Activated CD4-positive, alpha-beta memory T cell treated with anti-CD3 and anti-CD28 coated beads, Interleukin-2, amount 10 ng/mL, durations not matched to agents 7 days and 5 days (primary cell): ENCODE measurements around the gene RIN1. TPM values are rescaled to one million over a fixed set of nuclear protein-coding genes. Genes with fewer than 3 reads are reported as not detected.
A peak's percentile ranks its signal among the peaks of the same experiment; 100 is the strongest.
"Not testable (repeated sequence)": the region's sequence is repeated elsewhere in the genome, so short reads cannot be mapped to it uniquely, and the experiment has no call there.

Source experiments
- CTCF ChIA-PET: fragments of 350-600 bp; sonication (Branson Sonifier 250); formaldehyde crosslinking; loops from one replicate; lab custom pipeline; 2021; ENCODE audit warnings: antibody characterized with exemption, inconsistent platforms; lab: Charles Lee
- POLR2A ChIA-PET: fragments of 350-600 bp; sonication (Branson Sonifier 250); formaldehyde crosslinking; loops from one replicate; lab custom pipeline; 2021; ENCODE audit warnings: antibody characterized with exemption; lab: Charles Lee
- DNase-seq: peaks from one replicate; pipeline ENCODE4 v3.0.0-alpha.2; 2020
- H3K27ac Mint-ChIP-seq: one replicate; pipeline ENCODE4 v1.8.0; 2021; ENCODE audit warnings: mild to moderate bottlenecking, mixed read lengths
- H3K27me3 Mint-ChIP-seq: one replicate; pipeline ENCODE4 v1.8.0; 2021; ENCODE audit warnings: mixed read lengths
- H3K36me3 Mint-ChIP-seq: one replicate; pipeline ENCODE4 v1.8.0; 2021; ENCODE audit warnings: low read depth, mixed read lengths
- H3K4me1 Mint-ChIP-seq: one replicate; pipeline ENCODE4 v1.8.0; 2021; ENCODE audit warnings: mixed read lengths
- H3K4me3 Mint-ChIP-seq: one replicate; pipeline ENCODE4 v1.8.0; 2021; ENCODE audit warnings: mild to moderate bottlenecking, mixed read lengths
- H3K9me3 Mint-ChIP-seq: one replicate; pipeline ENCODE4 v1.8.0; 2021; ENCODE audit warnings: mixed read lengths
- total RNA-seq, 2 experiments: library from RNA; stranded (reverse); gene quantifications; one replicate each; pipeline ENCODE4 v1.2.3, GENCODE V29; 2021

The RIN1 gene
- total RNA-seq, 2 experiments from 2014 or later, result 0.43 to 0.73 TPM

- H3K4me3 Mint-ChIP-seq, result no peak overlapping the region
- no peaks in the 10 kb centered on the region for H3K36me3 Mint-ChIP-seq
- DNase-seq, result no peak
- POLR2A ChIA-PET, result no interaction called here
- no peaks in the 10 kb centered on the region for H3K9me3 Mint-ChIP-seq
- CTCF ChIA-PET, result interaction anchor here (1.3 to 5.6 kb wide), 2 partner anchors 18 to 54 kb away, joined by 4 to 35 read pairs; no protein-coding TSS in a partner anchor
- no peaks in the 10 kb centered on the region for H3K27me3 Mint-ChIP-seq
- no peak overlapping the region for H3K27ac Mint-ChIP-seq
- peaks cover 11% of the 10 kb centered on the region for H3K4me1 Mint-ChIP-seq
These were observed 30.7 kb upstream of the RIN1 start for GRCh38 chr11:66366844-66367477.

GRCh38 chr11:66365711-66366619, 29.7 kb upstream of the RIN1 start:
- Mint-ChIP-seq H3K4me1 (peaks cover 10% of the 10 kb centered on the region), H3K9me3 (no peaks in the 10 kb centered on the region), H3K27me3 (no peaks in the 10 kb centered on the region), H3K4me3 (no peak overlapping the region), H3K36me3 (no peaks in the 10 kb centered on the region), H3K27ac (no peak overlapping the region)
- no peak for DNase-seq
- CTCF ChIA-PET, result interaction anchor here (0.6 to 5.6 kb wide), 5 partner anchors 8 to 53 kb away, joined by 3 to 35 read pairs (median 4); partner anchors contain the start of gene B4GAT1
- POLR2A ChIA-PET, result interaction anchor here (0.8 kb wide), 1 partner anchor 28 kb away, joined by 3 read pairs; no protein-coding TSS in a partner anchor

- DNase-seq, result no peak
- Mint-ChIP-seq H3K27ac (no peak overlapping the region), H3K4me1 (peaks cover 5% of the 10 kb centered on the region), H3K36me3 (no peaks in the 10 kb centered on the region), H3K27me3 (no peaks in the 10 kb centered on the region), H3K4me3 (no peak overlapping the region), H3K9me3 (no peaks in the 10 kb centered on the region)
- ChIA-PET POLR2A (interaction anchor here (0.8 kb wide), 1 partner anchor 27 kb away, joined by 3 read pairs; no protein-coding TSS in a partner anchor), CTCF (interaction anchor here (0.6 to 5.6 kb wide), 4 partner anchors 9 to 24 kb away, joined by 3 to 35 read pairs (median 9); partner anchors contain the start of gene B4GAT1)
These were observed 28.9 kb upstream of the RIN1 start for GRCh38 chr11:66365166-66365565.

GRCh38 chr11:66363805-66364535, 27.7 kb upstream of the RIN1 start:
- H3K27me3 Mint-ChIP-seq, result no peaks in the 10 kb centered on the region
- ChIA-PET CTCF (interaction anchor here (0.7 to 5.6 kb wide), 9 partner anchors 9 to 711 kb away, joined by 3 to 35 read pairs (median 6); partner anchors contain the start of genes RIN1 and SLC29A2), POLR2A (interaction anchor here (0.8 to 1.7 kb wide), 2 partner anchors 8 to 9 kb away, joined by 3 to 7 read pairs; partner anchors contain the start of gene SLC29A2)
- peak; percentile 76 for DNase-seq
- no peaks in the 10 kb centered on the region for H3K36me3 Mint-ChIP-seq
- H3K4me3 Mint-ChIP-seq, result no peak overlapping the region
- no peaks in the 10 kb centered on the region for H3K4me1 Mint-ChIP-seq
- no peak overlapping the region for H3K27ac Mint-ChIP-seq
- no peaks in the 10 kb centered on the region for H3K9me3 Mint-ChIP-seq

- no peak for DNase-seq
- H3K27me3 Mint-ChIP-seq, result no peaks in the 10 kb centered on the region
- no peaks in the 10 kb centered on the region for H3K4me1 Mint-ChIP-seq
- POLR2A ChIA-PET, result interaction anchor here (1.0 to 1.7 kb wide), 2 partner anchors 8 to 9 kb away, joined by 3 to 7 read pairs; no protein-coding TSS in a partner anchor
- CTCF ChIA-PET, result interaction anchor here (1.2 to 5.6 kb wide), 7 partner anchors 9 to 28 kb away, joined by 4 to 35 read pairs (median 7); partner anchors contain the start of genes RIN1 and SLC29A2
- no peaks in the 10 kb centered on the region for H3K9me3 Mint-ChIP-seq
- H3K4me3 Mint-ChIP-seq, result no peak overlapping the region
- H3K27ac Mint-ChIP-seq, result no peak overlapping the region
- H3K36me3 Mint-ChIP-seq, result no peaks in the 10 kb centered on the region
These were observed 27.0 kb upstream of the RIN1 start for GRCh38 chr11:66363187-66363601.

GRCh38 chr11:66362481-66363147, 26.4 kb upstream of the RIN1 start:
- Mint-ChIP-seq H3K27ac (no peak overlapping the region), H3K9me3 (no peaks in the 10 kb centered on the region), H3K36me3 (no peaks in the 10 kb centered on the region), H3K4me1 (no peaks in the 10 kb centered on the region), H3K27me3 (no peaks in the 10 kb centered on the region), H3K4me3 (no peak overlapping the region)
- CTCF ChIA-PET, result interaction anchor here (1.0 to 5.6 kb wide), 6 partner anchors 10 to 27 kb away, joined by 4 to 35 read pairs (median 6); partner anchors contain the start of gene RIN1
- POLR2A ChIA-PET, result interaction anchor here (1.0 to 1.7 kb wide), 2 partner anchors 8 to 10 kb away, joined by 3 to 7 read pairs; no protein-coding TSS in a partner anchor
- DNase-seq, result no peak

- ChIA-PET POLR2A (interaction anchor here (0.5 to 0.6 kb wide), 2 partner anchors 13 to 35 kb away, joined by 3 read pairs; no protein-coding TSS in a partner anchor), CTCF (interaction anchor here (1.0 to 2.1 kb wide), 3 partner anchors 11 to 28 kb away, joined by 3 to 7 read pairs (median 4); no protein-coding TSS in a partner anchor)
These were observed 25.3 kb upstream of the RIN1 start for GRCh38 chr11:66361502-66361941.

GRCh38 chr11:66360406-66361073, 24.3 kb upstream of the RIN1 start:
- Mint-ChIP-seq H3K27ac (no peak overlapping the region), H3K4me3 (no peak overlapping the region), H3K4me1 (no peaks in the 10 kb centered on the region), H3K36me3 (no peaks in the 10 kb centered on the region), H3K27me3 (no peaks in the 10 kb centered on the region), H3K9me3 (no peaks in the 10 kb centered on the region)
- POLR2A ChIA-PET, result no interaction called here
- CTCF ChIA-PET, result interaction anchor here (1.1 to 2.1 kb wide), 3 partner anchors 24 to 29 kb away, joined by 3 to 7 read pairs (median 3); no protein-coding TSS in a partner anchor
- no peak for DNase-seq

More at GRCh38 chr11:66361502-66361941, 25.3 kb upstream of the RIN1 start:
- no peaks in the 10 kb centered on the region for H3K9me3 Mint-ChIP-seq
- H3K27me3 Mint-ChIP-seq, result no peaks in the 10 kb centered on the region
- DNase-seq, result no peak
- H3K4me3 Mint-ChIP-seq, result no peak overlapping the region
- H3K27ac Mint-ChIP-seq, result no peak overlapping the region
- H3K36me3 Mint-ChIP-seq, result no peaks in the 10 kb centered on the region
- H3K4me1 Mint-ChIP-seq, result no peaks in the 10 kb centered on the region

GRCh38 chr11:66359662-66360087, 23.4 kb upstream of the RIN1 start:
- Mint-ChIP-seq H3K27ac (no peak overlapping the region), H3K9me3 (no peaks in the 10 kb centered on the region), H3K36me3 (no peaks in the 10 kb centered on the region), H3K4me3 (no peak overlapping the region), H3K27me3 (no peaks in the 10 kb centered on the region), H3K4me1 (no peaks in the 10 kb centered on the region)
- no peak for DNase-seq
- POLR2A ChIA-PET, result no interaction called here
- CTCF ChIA-PET, result no interaction called here

GRCh38 chr11:66350560-66351235, 14.5 kb upstream of the RIN1 start:
- H3K27me3 Mint-ChIP-seq, H3K9me3 Mint-ChIP-seq, DNase-seq, H3K36me3 Mint-ChIP-seq, H3K4me3 Mint-ChIP-seq, POLR2A ChIA-PET, H3K27ac Mint-ChIP-seq: not testable (repeated sequence)
- CTCF ChIA-PET, result interaction anchor here (1.0 to 1.6 kb wide), 3 partner anchors 13 to 39 kb away, joined by 4 to 7 read pairs (median 4); no protein-coding TSS in a partner anchor
- H3K4me1 Mint-ChIP-seq, result peaks cover 19% of the 10 kb centered on the region

- Mint-ChIP-seq H3K4me1 (peaks cover 34% of the 10 kb centered on the region), H3K27ac (peak overlapping the region; percentile 34), H3K4me3 (peak overlapping the region; percentile 11), H3K9me3 (no peaks in the 10 kb centered on the region), H3K36me3 (peaks cover 4% of the 10 kb centered on the region), H3K27me3 (no peaks in the 10 kb centered on the region)
- ChIA-PET POLR2A (no interaction called here), CTCF (no interaction called here)
- no peak for DNase-seq
These were observed 12.8 kb upstream of the RIN1 start for GRCh38 chr11:66349084-66349386.
